A204.1 (cell line): ENCODE data around the gene PEX10.

Source experiments
- FAIRE-seq: peaks from 2 replicates; lab custom pipeline; 2012; peaks lifted over from hg19 to GRCh38; lab: Jason Lieb, UNC

Gene PEX10

GRCh38 chr1:2404142-2404889 lies 8.0 kb downstream of the PEX10 start:
- FAIRE-seq, result no peak

GRCh38 chr1:2403273-2403672 lies 9.1 kb downstream of the PEX10 start:
- no peak for FAIRE-seq

GRCh38 chr1:2402420-2402819 lies 9.9 kb downstream of the PEX10 start:
- no peak for FAIRE-seq

- FAIRE-seq, result no peak
Measured at GRCh38 chr1:2400950-2401649, 11.3 kb downstream of the PEX10 start.

GRCh38 chr1:2400576-2400909 lies 11.8 kb downstream of the PEX10 start:
- no peak for FAIRE-seq

GRCh38 chr1:2399890-2400575 lies 12.3 kb downstream of the PEX10 start:
- no peak for FAIRE-seq

GRCh38 chr1:2398871-2399270 lies 13.5 kb downstream of the PEX10 start:
- no peak for FAIRE-seq

GRCh38 chr1:2397007-2397679 lies 15.2 kb downstream of the PEX10 start:
- FAIRE-seq, result no peak

- FAIRE-seq, result no peak
Measured at GRCh38 chr1:2396476-2396875, 15.9 kb downstream of the PEX10 start.

- FAIRE-seq, result no peak
Measured at GRCh38 chr1:2396059-2396458, 16.3 kb downstream of the PEX10 start.

- no peak for FAIRE-seq
Measured at GRCh38 chr1:2395245-2395644, 17.1 kb downstream of the PEX10 start.

GRCh38 chr1:2394761-2395160 lies 17.6 kb downstream of the PEX10 start:
- no peak for FAIRE-seq

- no peak for FAIRE-seq
Measured at GRCh38 chr1:2394220-2394619, 18.1 kb downstream of the PEX10 start.

GRCh38 chr1:2393471-2393877 lies 18.9 kb downstream of the PEX10 start:
- FAIRE-seq, result no peak

GRCh38 chr1:2392686-2393085 lies 19.7 kb downstream of the PEX10 start:
- FAIRE-seq, result no peak

- FAIRE-seq, result no peak
Measured at GRCh38 chr1:2391931-2392509, 20.3 kb downstream of the PEX10 start.

GRCh38 chr1:2391041-2391930 lies 21.1 kb downstream of the PEX10 start, which contains the start of the genes MORN1 and RER1:
Gene MORN1 (minus strand): TSS chr1:2391554. CDS start chr1:2391533, 21 bp downstream.
Gene RER1 (plus strand): TSS chr1:2391841. CDS start chr1:2395791, 3,950 bp downstream.
- peak; percentile 95 for FAIRE-seq

GRCh38 chr1:2389644-2390043 lies 22.7 kb downstream of the PEX10 start:
- FAIRE-seq, result no peak

GRCh38 chr1:2388004-2388913 lies 24.1 kb downstream of the PEX10 start:
- no peak for FAIRE-seq
